Left cardiac atrium (tissue), 4 donors: Measurements from ENCODE around the gene MADD. TPM values are rescaled to one million over a fixed set of nuclear protein-coding genes. Genes with fewer than 3 reads are reported as not detected.

Experiments used
- ATAC-seq, 2 donors: fragments of 200-7000 bp; cut with Tn5 transposase; one replicate each; pipeline ENCODE4 v1.9.1; 2020; ENCODE audit warnings: mild to moderate bottlenecking in 2 of 2, moderate library complexity in 2 of 2
- DNase-seq: peaks from one replicate; pipeline ENCODE4 v3.0.0-alpha.2; 2020
- intact Hi-C, 2 donors: fragments of 100-400 bp; cut with DNase I; formaldehyde crosslinking; loops; one replicate each; pipeline versions ENCODE4 v1.14.1 to v1.15.1; 2022 to 2023
- total RNA-seq, 2 donors: library from RNA; stranded (reverse); fragmentation: NEBNext Ultra II Directional; extraction: Animal tissue kit (Norgen Biotek cat#: 25700); gene quantifications; one replicate each; pipeline ENCODE4 v1.2.1, GENCODE V29; 2021
- donor health status: DM: no; HTN: yes; CAD: no.
- donor health status: DM: no; HTN: yes; CAD: no; lungs with severe emphysema.
- donor health status: DM: yes; HTN: yes; CAD: no.
- donor health status: Dilated cardiomyopathy.

The MADD gene
- total RNA-seq, 2 donors from 2014 or later = 29.5 to 37.0 TPM

DNA sequence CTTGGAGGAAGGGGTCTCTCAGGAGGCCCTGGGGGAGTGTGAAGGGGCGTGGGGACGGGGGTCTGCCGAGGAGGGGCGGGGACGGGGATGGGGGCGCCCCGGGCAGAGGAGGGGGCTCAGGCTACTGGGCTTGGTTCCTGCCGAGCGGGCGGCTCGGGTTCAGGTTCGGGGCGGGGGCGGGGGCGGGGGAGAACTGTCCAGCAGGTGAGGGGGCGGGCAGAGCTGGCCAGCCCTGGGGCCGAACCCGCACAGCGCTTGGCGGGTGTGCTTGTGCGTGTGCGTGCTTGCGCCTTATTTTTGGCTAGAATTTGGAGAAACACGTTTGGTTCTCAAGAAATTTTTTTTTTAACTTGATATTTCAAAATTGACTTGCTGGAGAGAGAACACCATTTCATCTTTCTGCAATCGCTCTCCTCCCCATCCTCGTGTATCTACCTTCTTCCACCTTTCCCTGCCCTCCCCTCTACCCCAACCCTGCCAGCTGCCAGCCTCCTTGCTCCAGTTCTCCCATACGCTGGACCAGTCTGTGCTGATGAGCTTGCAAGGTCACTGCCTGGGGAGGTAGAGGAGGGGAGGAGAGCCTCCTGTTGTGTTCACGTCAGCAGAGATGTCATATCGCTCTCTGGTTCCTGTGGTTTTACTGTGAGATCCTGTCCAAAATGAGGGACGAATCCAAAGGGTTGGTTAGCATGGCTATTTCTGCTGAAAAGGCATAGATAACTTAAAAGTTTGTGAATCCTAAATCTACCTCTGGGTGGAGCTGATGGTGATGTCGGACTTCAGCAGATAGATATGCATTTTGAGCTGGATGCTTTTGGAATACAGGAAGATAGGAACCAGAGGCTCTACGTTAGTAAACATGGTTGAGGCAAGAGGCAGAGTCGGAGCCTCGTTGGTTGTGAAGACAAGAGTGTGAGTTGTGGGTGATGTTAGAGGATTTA, 668 bp downstream of the MADD start:
- intact Hi-C loops = loop anchor here in 1 of 2 donors (5.0 kb wide), 1 partner anchor 82 kb away; the partner anchor contains the start of gene MYBPC3
- ATAC-seq (peak; percentile 0 to 11), DNase-seq (no peak)

DNA sequence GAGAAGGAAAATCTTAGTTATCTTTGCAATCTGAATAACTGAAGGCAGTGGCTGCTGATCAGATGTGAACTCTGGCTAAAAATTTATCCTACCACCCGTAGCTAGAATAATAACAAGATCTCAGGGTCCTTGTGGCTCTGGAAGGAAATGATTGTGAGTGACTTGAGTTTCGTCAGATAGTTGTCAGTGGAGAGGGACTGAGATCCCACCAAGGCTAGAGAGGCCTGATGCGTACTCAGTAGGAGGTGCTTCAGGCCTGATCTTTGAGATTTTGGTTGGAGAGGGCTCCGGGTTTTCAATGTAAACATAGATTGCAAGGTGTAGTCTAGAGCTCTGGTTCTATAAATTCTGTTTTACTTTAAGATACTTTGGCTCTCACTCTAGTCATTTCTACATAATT, 1.4 kb downstream of the MADD start:
- DNase-seq = no peak
- intact Hi-C loops = loop anchor here in 1 of 2 donors (5.0 kb wide), 1 partner anchor 81 kb away; the partner anchor contains the start of gene MYBPC3
- no peak for ATAC-seq

DNA sequence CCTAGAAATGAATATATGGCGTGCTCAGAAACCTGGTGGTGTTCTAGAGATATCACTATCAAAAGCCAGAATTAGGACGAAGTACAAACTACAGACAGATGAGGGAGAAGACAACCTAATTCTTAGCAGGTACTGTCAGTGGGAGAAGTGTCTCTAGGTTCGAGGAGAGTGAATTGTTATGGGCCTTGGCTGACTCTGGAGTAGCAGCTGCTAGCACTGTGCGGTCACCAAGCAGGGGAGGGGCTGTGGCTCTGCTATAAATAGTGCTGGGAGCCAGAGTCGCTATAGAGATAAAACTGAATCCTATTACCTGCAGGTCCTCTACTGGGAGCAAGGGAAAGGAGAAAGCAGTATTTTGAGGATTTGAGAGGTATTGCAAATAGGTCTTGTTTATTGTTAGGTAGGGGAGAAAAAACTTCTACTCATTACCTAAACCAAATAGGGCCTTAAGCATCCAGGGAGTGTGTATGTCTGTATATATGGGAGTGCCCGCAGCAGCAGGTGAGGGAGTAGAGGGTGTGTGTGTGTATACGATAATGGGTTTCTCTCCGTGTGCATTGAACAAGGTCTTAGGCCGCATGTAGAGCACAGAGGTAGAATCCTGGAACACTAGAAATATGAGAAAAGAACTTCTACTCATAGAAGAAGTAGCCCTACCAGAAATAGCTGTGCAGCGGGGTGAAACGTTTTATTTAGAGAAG, 2.2 kb downstream of the MADD start:
- DNase-seq (no peak), ATAC-seq (no peak)
- intact Hi-C loops = loop anchor here in 1 of 2 donors (5.0 kb wide), 1 partner anchor 80 kb away; the partner anchor contains the start of gene MYBPC3

DNA sequence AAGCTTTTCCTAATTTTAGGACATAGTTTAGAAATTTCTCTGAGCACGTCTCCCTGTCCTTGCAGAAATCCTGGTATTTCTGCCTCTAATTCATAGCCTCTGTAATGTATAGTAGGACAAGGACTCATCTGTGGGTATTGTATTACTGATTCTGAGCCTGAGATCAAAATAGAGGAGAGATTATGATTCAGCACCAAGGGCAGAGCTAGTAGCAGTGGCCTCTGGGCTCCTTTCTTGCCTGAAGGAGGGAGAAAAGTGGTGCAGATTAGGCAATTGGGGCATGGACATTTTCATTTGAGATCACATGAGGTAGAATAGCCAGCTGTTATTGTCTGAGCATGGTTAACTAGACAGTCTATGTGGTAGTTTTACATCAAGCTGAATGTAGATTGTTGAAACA, 2.8 kb downstream of the MADD start:
- ATAC-seq (no peak), DNase-seq (no peak)
- intact Hi-C loops = loop anchor here in 1 of 2 donors (5.0 kb wide), 1 partner anchor 80 kb away; the partner anchor contains the start of gene MYBPC3

DNA sequence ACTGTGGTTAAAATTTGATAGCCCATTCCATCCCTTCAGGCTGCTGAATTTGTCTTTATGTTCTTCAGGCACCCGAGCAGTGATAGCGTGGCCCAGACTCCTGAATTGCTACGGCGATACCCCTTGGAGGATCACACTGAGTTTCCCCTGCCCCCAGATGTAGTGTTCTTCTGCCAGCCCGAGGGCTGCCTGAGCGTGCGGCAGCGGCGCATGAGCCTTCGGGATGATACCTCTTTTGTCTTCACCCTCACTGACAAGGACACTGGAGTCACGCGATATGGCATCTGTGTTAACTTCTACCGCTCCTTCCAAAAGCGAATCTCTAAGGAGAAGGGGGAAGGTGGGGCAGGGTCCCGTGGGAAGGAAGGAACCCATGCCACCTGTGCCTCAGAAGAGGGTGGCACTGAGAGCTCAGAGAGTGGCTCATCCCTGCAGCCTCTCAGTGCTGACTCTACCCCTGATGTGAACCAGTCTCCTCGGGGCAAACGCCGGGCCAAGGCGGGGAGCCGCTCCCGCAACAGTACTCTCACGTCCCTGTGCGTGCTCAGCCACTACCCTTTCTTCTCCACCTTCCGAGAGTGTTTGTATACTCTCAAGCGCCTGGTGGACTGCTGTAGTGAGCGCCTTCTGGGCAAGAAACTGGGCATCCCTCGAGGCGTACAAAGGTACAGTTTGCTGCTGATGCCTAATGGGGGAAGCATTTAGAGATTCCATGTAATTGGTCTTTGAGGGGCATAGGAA, 4.7 kb downstream of the MADD start:
- intact Hi-C loops = loop anchor here in 1 of 2 donors (5.0 kb wide), 1 partner anchor 78 kb away; the partner anchor contains the start of gene MYBPC3
- ATAC-seq (no peak), DNase-seq (no peak)

DNA sequence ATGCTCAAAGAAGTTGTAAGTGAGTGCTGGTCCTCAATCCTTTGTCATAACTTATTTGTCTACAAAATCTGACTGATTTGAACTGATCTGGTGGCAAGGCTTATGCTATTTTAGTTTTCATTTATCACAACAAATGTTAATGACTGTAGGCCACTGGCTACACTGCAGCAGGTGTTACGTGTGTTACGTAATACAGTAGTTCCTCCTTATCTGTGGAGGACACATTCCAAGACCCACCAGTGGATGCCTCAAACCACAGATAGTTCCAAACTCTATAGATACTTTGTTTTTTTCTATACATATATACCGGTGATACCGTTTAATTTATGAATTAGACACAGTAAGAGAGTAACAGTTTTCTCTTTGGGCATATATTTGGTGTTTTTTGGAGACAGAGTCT, 7.0 kb downstream of the MADD start:
- DNase-seq (no peak), ATAC-seq (no peak)
- intact Hi-C loops = no loop called here

DNA sequence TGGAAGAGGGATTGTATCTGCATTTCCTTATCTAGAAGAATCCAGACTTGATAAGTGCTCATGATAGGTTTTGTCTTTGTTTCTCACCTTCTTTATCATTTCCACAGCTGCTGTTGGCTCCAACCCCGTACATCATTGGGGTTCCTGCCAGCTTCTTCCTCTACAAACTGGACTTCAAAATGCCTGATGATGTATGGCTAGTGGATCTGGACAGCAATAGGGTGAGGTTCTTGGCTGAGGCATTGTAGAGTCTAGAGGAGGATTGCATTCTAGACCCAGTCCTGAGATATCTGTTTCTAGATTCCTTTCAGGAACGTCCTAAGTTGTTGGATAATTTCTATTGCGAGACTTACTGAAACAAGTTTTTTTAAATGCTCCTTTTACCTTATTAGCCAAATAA, 8.1 kb downstream of the MADD start:
- intact Hi-C loops = no loop called here
- ATAC-seq (no peak), DNase-seq (no peak)

DNA sequence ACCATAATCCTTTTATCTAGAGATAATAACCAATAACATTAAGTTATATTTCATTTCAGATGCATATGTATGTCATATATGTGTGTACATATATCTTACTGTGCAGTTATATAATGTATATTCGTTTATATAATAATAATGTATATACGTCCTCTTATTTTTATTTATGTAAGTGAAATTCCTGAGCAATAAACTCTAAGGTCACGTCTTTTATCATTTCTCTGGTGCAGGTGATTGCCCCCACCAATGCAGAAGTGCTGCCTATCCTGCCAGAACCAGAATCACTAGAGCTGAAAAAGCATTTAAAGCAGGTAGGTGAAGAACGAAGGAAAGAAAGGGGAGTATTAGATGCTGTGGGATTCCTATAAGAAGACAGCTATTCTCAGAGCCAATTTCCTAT, 8.8 kb downstream of the MADD start:
- intact Hi-C loops = no loop called here
- ATAC-seq (no peak), DNase-seq (no peak)

DNA sequence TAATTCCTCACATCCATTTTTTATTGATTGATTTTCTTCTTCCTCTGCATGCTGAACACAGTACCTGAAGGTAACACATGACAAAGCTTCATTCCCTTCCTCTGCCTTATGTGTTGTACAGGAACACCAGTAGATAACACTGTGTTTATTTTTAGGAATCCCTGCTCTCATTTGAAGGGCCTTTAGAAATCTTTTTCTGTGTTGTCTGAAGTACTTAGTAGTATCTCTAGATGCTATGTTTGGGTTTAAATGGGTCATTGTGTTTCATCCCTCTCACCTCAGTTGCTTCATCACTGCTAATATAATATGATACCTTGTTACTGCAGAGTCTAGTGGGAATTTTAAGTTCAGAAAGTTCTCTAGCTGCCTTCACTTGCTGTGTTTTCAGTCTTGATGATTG, 10.2 kb downstream of the MADD start:
- DNase-seq (no peak), ATAC-seq (peak; percentile 56 to 65)
- intact Hi-C loops = no loop called here

DNA sequence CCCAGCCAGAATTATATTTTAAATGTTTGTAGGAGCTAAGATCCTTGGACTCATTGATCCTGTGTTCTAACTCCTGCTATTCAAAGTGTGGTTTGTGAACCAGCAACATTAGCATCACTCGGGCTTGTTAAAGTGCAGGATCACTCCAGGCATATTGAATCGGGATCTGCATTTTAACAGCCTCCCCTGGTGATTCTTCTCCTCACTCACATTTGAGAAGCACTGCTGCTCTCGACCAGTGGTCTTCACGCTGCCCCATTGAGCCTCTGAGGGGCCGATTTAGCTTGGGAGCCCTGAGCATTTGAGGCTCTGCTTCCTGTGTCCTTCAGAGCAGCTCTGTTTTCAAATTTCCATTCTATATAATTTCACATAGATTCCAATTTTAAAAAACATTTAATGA, 10.9 kb downstream of the MADD start:
- no peak for DNase-seq
- no peak for ATAC-seq
- intact Hi-C loops = no loop called here

DNA sequence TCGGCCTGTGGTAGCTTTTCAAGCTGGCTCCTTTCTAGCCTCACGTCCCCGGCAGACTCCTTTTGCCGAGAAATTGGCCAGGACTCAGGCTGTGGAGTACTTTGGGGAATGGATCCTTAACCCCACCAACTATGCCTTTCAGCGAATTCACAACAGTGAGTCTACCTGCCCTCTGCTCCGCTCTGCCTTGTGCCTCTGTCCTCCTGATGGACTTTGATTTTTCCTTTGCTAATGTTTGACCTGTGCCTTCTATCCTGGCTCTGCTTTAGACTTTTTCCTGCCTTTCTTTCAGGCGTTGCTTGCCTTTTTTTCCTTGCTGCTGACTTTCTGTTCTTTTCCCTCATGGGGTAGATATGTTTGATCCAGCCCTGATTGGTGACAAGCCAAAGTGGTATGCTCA, 12.5 kb downstream of the MADD start:
- ATAC-seq = no peak
- DNase-seq = no peak
- intact Hi-C loops = no loop called here

DNA sequence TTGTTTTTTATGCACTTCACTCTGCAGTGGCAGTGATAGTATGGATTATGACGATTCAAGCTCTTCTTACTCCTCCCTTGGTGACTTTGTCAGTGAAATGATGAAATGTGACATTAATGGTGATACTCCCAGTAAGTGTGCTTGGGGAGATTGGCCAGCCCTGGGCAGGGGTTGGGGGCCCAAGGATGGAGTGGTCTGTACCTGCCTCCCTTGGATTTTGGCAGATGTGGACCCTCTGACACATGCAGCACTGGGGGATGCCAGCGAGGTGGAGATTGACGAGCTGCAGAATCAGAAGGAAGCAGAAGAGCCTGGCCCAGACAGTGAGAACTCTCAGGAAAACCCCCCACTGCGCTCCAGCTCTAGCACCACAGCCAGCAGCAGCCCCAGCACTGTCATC, 14.2 kb downstream of the MADD start:
- intact Hi-C loops = no loop called here
- no peak for DNase-seq
- ATAC-seq = no peak

DNA sequence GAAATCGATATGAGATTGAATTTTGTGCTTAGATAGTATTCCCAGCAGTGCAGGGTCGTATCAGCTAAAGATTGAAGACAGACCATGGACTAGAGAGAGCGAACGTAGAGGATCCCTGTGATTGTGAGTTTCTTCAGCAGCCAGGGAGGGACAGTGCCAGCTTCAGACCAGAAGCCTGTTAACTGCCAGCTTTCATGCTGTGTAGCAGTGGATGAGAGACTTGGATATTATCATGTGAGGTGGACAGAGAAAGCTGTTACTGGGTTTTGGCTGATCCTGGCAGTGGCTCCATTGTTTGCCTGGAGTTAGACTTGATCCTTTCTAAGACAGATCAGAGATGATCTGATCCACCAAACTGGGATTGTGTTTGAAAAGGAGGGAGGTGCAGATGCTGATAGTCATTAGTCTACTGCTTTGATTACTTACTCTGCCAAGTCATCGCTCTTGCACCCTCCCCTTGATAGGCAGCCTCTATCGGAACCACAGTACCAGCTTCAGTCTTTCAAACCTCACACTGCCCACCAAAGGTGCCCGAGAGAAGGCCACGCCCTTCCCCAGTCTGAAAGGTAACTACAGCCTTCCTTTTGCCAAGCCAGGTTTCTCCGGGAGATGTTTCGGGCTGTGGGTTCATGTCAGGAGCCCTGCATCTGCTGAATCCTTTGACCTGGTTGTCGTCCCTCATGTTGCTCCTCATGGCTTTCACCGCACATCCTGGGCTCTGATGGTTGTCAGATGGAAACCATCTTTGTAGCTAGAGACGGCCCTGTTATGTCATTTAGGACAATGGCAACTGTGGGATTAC, 16.2 kb downstream of the MADD start:
- peak; percentile 43 to 56 for ATAC-seq
- DNase-seq = no peak
- intact Hi-C loops = loop anchor here in 1 of 2 donors (5.0 kb wide), 1 partner anchor 41 kb away; no protein-coding TSS in a partner anchor

DNA sequence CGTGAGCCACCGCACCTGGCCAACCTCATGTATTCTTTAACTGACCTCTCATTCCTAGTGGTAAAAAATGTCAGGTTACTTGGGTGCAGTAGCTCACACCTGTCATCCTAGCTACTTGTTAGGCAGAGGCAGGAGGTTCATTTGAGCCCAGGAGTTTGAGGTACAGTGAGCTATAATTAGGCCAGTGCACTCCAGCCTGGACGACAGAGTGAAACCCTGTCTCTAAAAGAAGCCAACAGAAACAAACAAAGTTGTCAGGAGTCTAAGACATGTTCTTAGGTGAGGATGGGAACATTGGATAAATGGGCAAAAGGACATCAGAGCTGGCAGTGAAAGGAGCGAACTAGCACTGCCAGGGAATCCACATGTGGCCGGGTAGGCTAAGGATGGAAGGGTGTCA, 18.1 kb downstream of the MADD start:
- DNase-seq (no peak), ATAC-seq (peak; percentile 23 to 25)
- intact Hi-C loops = loop anchor here in 1 of 2 donors (5.0 kb wide), 1 partner anchor 39 kb away; no protein-coding TSS in a partner anchor

DNA sequence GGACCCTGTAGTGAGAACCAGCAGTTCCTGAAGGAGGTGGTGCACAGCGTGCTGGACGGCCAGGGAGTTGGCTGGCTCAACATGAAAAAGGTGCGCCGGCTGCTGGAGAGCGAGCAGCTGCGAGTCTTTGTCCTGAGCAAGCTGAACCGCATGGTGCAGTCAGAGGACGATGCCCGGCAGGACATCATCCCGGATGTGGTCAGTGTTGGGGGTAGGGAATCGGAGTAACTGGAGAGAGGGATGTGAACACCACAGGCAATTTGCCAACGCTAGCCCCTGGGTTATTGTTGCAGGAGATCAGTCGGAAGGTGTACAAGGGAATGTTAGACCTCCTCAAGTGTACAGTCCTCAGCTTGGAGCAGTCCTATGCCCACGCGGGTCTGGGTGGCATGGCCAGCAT, 19.9 kb downstream of the MADD start:
- DNase-seq = no peak
- intact Hi-C loops = loop anchor here in 1 of 2 donors (5.0 kb wide), 1 partner anchor 37 kb away; no protein-coding TSS in a partner anchor
- ATAC-seq = no peak

DNA sequence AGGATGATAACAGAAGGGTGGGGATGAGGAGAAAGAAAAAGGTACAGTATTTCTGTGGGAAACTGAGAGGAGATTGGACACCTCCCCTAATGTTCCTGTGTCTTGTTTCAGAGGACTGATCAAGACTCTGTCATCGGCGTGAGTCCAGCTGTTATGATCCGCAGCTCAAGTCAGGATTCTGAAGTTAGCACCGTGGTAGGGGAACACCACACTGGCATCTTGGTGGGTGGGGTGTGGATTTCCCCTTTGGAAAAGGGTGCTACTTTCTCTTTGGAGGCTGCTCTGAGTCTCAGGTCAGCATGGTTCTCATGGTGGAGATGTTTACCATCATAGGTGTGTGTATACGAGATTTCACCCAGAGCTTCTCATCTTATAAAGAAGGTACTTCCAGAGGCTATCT, 25.5 kb downstream of the MADD start:
- ATAC-seq = no peak
- no peak for DNase-seq
- intact Hi-C loops = no loop called here

DNA sequence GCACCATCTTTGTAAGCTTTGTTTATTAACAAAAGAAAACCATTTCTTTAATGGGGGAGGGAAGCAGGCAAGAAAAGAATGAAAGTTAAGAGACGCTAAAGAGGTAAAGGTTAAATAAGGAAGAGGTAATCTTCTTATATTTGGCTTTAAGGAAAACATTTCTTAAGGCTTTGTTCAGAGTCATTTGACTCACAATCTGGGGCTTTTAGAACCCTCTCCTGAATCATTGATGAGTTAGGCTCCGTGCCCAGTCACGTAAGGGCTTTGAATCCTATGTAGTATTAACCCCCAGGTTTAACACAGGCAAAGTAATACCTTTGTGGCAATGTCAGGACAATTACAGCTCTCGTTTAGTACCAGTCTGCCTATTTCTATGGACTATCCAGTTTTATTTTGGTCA, 26.1 kb downstream of the MADD start:
- intact Hi-C loops = no loop called here
- no peak for ATAC-seq
- no peak for DNase-seq

DNA sequence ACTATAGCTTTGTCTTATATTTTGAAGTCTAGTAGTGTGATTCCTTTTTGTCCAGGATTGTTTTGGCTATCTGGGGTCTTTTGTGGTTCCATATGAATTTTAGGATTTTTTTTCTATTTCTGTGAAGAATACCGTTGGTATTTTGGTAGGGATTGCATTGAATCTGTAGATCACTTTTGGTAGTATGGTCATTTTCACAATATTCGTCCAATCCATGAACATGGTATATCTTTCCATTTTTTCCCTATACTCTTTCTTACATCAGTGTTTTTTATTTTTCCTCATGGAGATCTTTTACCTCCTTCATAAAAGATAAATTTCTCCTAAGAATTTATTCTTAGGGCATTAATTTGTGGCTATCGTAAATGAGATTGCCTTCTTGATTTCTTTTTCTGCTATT, 29.1 kb downstream of the MADD start:
- intact Hi-C loops = no loop called here
- DNase-seq (no peak), ATAC-seq (no peak)
